ENCODE data around the gene NGFR. TPM values are rescaled to one million over a fixed set of nuclear protein-coding genes. Genes with fewer than 3 reads are reported as not detected.

The NGFR gene
- total RNA-seq, 1 experiment from 2014 or later, result 11.3 TPM

DNA sequence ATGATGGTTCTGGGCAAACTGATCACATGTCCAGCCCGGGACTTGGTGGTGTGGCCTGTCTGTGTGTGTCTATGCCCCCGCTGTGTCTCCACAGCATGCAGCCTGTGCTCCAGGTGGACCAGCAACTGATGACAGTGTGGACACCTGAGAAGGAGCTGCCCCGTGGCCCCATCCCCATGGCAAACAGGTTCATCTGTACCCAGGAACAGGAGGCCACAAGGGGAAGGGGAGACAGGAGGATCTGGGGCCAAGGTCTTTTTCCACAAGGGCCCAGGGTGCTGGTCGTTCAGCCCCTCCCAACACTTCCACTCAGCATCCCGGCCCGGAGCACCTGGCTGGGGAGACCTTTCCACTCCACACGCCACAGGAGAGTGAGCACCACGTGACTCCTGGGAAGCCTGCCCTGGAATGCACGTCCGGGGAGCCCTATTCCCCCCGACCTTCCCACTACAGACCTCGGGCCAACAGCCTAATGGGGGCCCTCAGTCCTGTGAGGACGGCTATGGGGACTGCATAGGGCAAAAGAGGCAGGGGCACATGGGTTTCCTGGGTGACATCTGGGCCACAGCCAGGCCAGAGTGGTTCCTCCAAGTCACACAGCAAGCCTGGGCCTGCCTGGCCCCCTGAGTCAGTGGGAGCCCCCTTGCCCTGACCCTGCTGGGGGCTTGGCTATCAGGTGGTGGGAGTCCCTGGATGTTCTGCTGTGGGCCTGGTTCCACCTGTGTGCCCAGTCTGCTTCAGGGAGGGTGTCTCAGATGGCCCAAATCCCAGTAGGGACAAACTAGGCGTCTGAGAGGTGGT is 59.8 kb downstream of the NGFR start:
- TF ChIP-seq ETV6 (CRISPR knock-in tag; IDR thresholded peaks at IDR 0.05), result no peak
- no peak for TF ChIP-seq ZNF121 (CRISPR knock-in tag; IDR thresholded peaks at IDR 0.05)
- no peak for TF ChIP-seq CTCF (IDR thresholded peaks at IDR 0.05)
- TF ChIP-seq, protein P1, sequence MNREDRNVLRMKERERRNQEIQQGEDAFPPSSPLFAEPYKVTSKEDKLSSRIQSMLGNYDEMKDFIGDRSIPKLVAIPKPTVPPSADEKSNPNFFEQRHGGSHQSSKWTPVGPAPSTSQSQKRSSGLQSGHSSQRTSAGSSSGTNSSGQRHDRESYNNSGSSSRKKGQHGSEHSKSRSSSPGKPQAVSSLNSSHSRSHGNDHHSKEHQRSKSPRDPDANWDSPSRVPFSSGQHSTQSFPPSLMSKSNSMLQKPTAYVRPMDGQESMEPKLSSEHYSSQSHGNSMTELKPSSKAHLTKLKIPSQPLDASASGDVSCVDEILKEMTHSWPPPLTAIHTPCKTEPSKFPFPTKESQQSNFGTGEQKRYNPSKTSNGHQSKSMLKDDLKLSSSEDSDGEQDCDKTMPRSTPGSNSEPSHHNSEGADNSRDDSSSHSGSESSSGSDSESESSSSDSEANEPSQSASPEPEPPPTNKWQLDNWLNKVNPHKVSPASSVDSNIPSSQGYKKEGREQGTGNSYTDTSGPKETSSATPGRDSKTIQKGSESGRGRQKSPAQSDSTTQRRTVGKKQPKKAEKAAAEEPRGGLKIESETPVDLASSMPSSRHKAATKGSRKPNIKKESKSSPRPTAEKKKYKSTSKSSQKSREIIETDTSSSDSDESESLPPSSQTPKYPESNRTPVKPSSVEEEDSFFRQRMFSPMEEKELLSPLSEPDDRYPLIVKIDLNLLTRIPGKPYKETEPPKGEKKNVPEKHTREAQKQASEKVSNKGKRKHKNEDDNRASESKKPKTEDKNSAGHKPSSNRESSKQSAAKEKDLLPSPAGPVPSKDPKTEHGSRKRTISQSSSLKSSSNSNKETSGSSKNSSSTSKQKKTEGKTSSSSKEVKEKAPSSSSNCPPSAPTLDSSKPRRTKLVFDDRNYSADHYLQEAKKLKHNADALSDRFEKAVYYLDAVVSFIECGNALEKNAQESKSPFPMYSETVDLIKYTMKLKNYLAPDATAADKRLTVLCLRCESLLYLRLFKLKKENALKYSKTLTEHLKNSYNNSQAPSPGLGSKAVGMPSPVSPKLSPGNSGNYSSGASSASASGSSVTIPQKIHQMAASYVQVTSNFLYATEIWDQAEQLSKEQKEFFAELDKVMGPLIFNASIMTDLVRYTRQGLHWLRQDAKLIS (CRISPR knock-in tag; IDR thresholded peaks at IDR 0.05; ENCODE audit: borderline replicate concordance), result no peak
- no peak for TF ChIP-seq TEAD1 (CRISPR knock-in tag; IDR thresholded peaks at IDR 0.05)
- TF ChIP-seq ZNF219 (CRISPR knock-in tag; IDR thresholded peaks at IDR 0.05; ENCODE audit: borderline replicate concordance), result no peak
- TF ChIP-seq, protein P2, sequence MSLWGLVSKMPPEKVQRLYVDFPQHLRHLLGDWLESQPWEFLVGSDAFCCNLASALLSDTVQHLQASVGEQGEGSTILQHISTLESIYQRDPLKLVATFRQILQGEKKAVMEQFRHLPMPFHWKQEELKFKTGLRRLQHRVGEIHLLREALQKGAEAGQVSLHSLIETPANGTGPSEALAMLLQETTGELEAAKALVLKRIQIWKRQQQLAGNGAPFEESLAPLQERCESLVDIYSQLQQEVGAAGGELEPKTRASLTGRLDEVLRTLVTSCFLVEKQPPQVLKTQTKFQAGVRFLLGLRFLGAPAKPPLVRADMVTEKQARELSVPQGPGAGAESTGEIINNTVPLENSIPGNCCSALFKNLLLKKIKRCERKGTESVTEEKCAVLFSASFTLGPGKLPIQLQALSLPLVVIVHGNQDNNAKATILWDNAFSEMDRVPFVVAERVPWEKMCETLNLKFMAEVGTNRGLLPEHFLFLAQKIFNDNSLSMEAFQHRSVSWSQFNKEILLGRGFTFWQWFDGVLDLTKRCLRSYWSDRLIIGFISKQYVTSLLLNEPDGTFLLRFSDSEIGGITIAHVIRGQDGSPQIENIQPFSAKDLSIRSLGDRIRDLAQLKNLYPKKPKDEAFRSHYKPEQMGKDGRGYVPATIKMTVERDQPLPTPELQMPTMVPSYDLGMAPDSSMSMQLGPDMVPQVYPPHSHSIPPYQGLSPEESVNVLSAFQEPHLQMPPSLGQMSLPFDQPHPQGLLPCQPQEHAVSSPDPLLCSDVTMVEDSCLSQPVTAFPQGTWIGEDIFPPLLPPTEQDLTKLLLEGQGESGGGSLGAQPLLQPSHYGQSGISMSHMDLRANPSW (CRISPR knock-in tag; conservative IDR thresholded peaks at IDR 0.05; ENCODE audit: low read depth), result 0 out of 2 replicates have a peak, but pooled peaks have one; percentile 53
- no peak for TF ChIP-seq CREB1 (CRISPR knock-in tag; IDR thresholded peaks at IDR 0.05)
- ChIA-PET CTCF (interaction anchor here (0.5 to 4.2 kb wide), 21 partner anchors 9 to 560 kb away, joined by 3 to 129 read pairs (median 30); partner anchors contain the start of genes KAT7, NGFR, PHB1 and SLC35B1), POLR2A (no interaction called here)
- H3K9me3 Mint-ChIP-seq, result no peaks in the 10 kb centered on the region
- no peaks in the 10 kb centered on the region for H3K36me3 Mint-ChIP-seq
- ATAC-seq, result no peak
- H3K27ac Mint-ChIP-seq, result no peak overlapping the region
- H3K4me1 Mint-ChIP-seq, result peaks cover 13% of the 10 kb centered on the region
- H3K27me3 Mint-ChIP-seq (ENCODE audit: low read depth), result peaks cover 8% of the 10 kb centered on the region
- no peak overlapping the region for H3K4me3 Mint-ChIP-seq
- no peak for DNase-seq (ENCODE audit: low spot score)

DNA sequence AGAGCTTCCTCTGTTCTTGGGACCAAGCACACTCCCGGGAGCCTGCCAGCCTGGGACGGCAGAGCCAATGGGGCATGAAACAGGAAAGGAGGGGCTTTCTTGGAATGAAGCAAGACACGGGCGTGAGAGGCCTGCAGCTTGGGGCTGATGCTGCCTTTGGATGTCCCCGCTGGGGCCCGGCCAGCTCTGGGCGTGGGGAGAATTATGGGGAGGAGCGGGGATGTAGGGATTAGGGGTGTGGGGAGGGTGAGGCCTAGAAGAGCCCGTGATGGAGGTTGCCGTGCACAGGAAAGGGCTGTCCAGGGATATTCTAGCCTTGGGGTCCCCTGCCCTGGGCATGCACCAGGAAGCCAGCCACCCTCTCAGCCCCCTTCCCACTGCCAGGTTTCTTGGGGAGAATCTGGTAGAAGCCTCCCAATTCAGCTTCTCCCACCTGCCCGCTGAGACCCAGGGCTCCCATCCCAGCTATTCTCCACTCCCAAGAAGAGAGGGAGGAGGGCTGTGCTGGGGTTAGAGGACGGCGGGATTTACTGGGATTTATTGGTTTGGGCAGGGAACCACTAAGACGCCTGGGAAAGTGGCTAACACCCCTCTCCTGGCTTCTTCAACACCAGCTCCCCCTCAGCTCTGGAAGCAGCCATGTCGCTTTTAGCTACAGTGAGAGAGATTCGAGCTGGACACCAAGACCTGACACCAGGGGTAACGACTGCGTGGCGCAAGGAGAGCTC is 60.6 kb downstream of the NGFR start:
- ATAC-seq, result no peak; the same call in 1 of the 2 replicates
- Mint-ChIP-seq H3K4me1 (peaks cover 13% of the 10 kb centered on the region), H3K27me3 (ENCODE audit: low read depth) (peaks cover 8% of the 10 kb centered on the region), H3K9me3 (no peaks in the 10 kb centered on the region), H3K27ac (no peak overlapping the region), H3K36me3 (no peaks in the 10 kb centered on the region), H3K4me3 (no peak overlapping the region)
- no peak for DNase-seq (ENCODE audit: low spot score)
- CTCF ChIA-PET, result interaction anchor here (0.5 to 4.2 kb wide), 56 partner anchors 10 to 559 kb away, joined by 3 to 129 read pairs (median 6); partner anchors contain the start of genes DLX3, FAM117A, KAT7 and NGFR
- POLR2A ChIA-PET, result interaction anchor here (0.6 kb wide), 1 partner anchor 144 kb away, joined by 4 read pairs; no protein-coding TSS in a partner anchor
- no peak for TF ChIP-seq CTCF (IDR thresholded peaks at IDR 0.05)
- TF ChIP-seq, protein P1 (CRISPR knock-in tag; IDR thresholded peaks at IDR 0.05; ENCODE audit: borderline replicate concordance), result no peak
- TF ChIP-seq, protein P3, sequence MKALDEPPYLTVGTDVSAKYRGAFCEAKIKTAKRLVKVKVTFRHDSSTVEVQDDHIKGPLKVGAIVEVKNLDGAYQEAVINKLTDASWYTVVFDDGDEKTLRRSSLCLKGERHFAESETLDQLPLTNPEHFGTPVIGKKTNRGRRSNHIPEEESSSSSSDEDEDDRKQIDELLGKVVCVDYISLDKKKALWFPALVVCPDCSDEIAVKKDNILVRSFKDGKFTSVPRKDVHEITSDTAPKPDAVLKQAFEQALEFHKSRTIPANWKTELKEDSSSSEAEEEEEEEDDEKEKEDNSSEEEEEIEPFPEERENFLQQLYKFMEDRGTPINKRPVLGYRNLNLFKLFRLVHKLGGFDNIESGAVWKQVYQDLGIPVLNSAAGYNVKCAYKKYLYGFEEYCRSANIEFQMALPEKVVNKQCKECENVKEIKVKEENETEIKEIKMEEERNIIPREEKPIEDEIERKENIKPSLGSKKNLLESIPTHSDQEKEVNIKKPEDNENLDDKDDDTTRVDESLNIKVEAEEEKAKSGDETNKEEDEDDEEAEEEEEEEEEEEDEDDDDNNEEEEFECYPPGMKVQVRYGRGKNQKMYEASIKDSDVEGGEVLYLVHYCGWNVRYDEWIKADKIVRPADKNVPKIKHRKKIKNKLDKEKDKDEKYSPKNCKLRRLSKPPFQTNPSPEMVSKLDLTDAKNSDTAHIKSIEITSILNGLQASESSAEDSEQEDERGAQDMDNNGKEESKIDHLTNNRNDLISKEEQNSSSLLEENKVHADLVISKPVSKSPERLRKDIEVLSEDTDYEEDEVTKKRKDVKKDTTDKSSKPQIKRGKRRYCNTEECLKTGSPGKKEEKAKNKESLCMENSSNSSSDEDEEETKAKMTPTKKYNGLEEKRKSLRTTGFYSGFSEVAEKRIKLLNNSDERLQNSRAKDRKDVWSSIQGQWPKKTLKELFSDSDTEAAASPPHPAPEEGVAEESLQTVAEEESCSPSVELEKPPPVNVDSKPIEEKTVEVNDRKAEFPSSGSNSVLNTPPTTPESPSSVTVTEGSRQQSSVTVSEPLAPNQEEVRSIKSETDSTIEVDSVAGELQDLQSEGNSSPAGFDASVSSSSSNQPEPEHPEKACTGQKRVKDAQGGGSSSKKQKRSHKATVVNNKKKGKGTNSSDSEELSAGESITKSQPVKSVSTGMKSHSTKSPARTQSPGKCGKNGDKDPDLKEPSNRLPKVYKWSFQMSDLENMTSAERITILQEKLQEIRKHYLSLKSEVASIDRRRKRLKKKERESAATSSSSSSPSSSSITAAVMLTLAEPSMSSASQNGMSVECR (CRISPR knock-in tag; IDR thresholded peaks at IDR 0.05; ENCODE audit: borderline replicate concordance), result no peak
- no peak for TF ChIP-seq ATF1 (CRISPR knock-in tag; IDR thresholded peaks at IDR 0.05)
- TF ChIP-seq NFYB (CRISPR knock-in tag; conservative IDR thresholded peaks at IDR 0.05; ENCODE audit: low read depth), result no peak

Data from WTC11 (cell line).